HFF-Myc (cell line): ENCODE data around the gene RERE.
"Not testable (repeated sequence)": the region's sequence is repeated elsewhere in the genome, so short reads cannot be mapped to it uniquely, and the experiment has no call there.

Experiments
- DNase-seq: peaks from one replicate; pipeline ENCODE4 v3.0.0-alpha.2; 2011; ENCODE audit warnings: low read depth; ENCODE audit errors: extremely low read depth
- H3K4me3 ChIP-seq: replicated peaks from 2 replicates; pipeline ENCODE4 v1.5.1; 2011; ENCODE audit warnings: low read depth, mild to moderate bottlenecking, control low read depth, low read length
- CTCF ChIP-seq: IDR thresholded peaks from 2 replicates; pipeline ENCODE4 v1.5.1; 2012; ENCODE audit warnings: mild to moderate bottlenecking, low read depth, low read length, control low read depth; ENCODE audit errors: missing control alignments

The RERE gene

GRCh38 chr1:8448911-8449661, 368.4 kb downstream of the RERE start:
- no peak for DNase-seq
- no peak overlapping the region for H3K4me3 ChIP-seq
- no peak for TF ChIP-seq CTCF

GRCh38 chr1:8448505-8448904, 368.9 kb downstream of the RERE start:
- not testable (repeated sequence) for H3K4me3 ChIP-seq, DNase-seq

- no peak overlapping the region for H3K4me3 ChIP-seq
- TF ChIP-seq CTCF: no peak
- DNase-seq: no peak
These were observed 369.8 kb downstream of the RERE start for GRCh38 chr1:8447616-8448150.

- H3K4me3 ChIP-seq, DNase-seq: not testable (repeated sequence)
These were observed 371.3 kb downstream of the RERE start for GRCh38 chr1:8446119-8446518.

GRCh38 chr1:8443558-8444194, 373.8 kb downstream of the RERE start:
- no peak for DNase-seq
- TF ChIP-seq CTCF: no peak
- no peak overlapping the region for H3K4me3 ChIP-seq

GRCh38 chr1:8441426-8441825, 376.0 kb downstream of the RERE start:
- no peak for TF ChIP-seq CTCF
- H3K4me3 ChIP-seq: no peak overlapping the region
- no peak for DNase-seq

GRCh38 chr1:8439015-8439702, 378.3 kb downstream of the RERE start:
- H3K4me3 ChIP-seq: no peak overlapping the region
- peak; percentile 16 for TF ChIP-seq CTCF
- peak; percentile 27 for DNase-seq
